CD4-positive, CD25-positive, alpha-beta regulatory T cell (primary cell): Measurements from ENCODE around the gene DEDD2. TPM values are rescaled to one million over a fixed set of nuclear protein-coding genes. Genes with fewer than 3 reads are reported as not detected.
"Not testable (repeated sequence)": the region's sequence is repeated elsewhere in the genome, so short reads cannot be mapped to it uniquely, and the experiment has no call there.

ENCODE experiments used
- ATAC-seq, 2 donors: fragments of 150-1000 bp; cut with Tn5 transposase; one replicate each; pipeline ENCODE4 v1.10.0; 2021; ENCODE audit warnings: low read depth in 2 of 2, moderate number of reproducible peaks in 2 of 2, moderate library complexity in 1 of 2
- DNase-seq, 3 donors: peaks; one replicate each; pipeline versions ENCODE4 v3.0.0 to v3.0.0-alpha.2; 2012 to 2022; ENCODE audit warnings: mixed read lengths in 1 of 3
- H3K27ac ChIP-seq: one replicate; pipeline ENCODE4 v1.7.0; 2013; ENCODE audit warnings: mild to moderate bottlenecking, low read length; ENCODE audit not compliant: insufficient read depth, poor library complexity, severe bottlenecking
- H3K27me3 ChIP-seq: one replicate; pipeline ENCODE4 v1.7.0; 2013; ENCODE audit warnings: low read length; ENCODE audit not compliant: control insufficient read depth, insufficient read depth
- H3K36me3 ChIP-seq: one replicate; pipeline ENCODE4 v1.7.0; 2013; ENCODE audit warnings: mild to moderate bottlenecking, low read length, moderate library complexity; ENCODE audit not compliant: control insufficient read depth, insufficient read depth
- H3K4me1 ChIP-seq: 2 replicates; pipeline ENCODE4 v1.7.0; 2013; ENCODE audit warnings: mild to moderate bottlenecking, low read length; ENCODE audit not compliant: insufficient read depth, control insufficient read depth, poor library complexity, severe bottlenecking
- H3K4me3 ChIP-seq: one replicate; pipeline ENCODE4 v1.7.0; 2013; ENCODE audit warnings: low read depth, mild to moderate bottlenecking, low read length, moderate library complexity
- H3K9me3 ChIP-seq, 2 experiments: 1 replicate in 1 of 2; 2 replicates in 1 of 2; pipeline ENCODE4 v1.7.0; 2013; ENCODE audit warnings: low read length in 2 of 2, mild to moderate bottlenecking in 1 of 2, moderate library complexity in 1 of 2; ENCODE audit not compliant: control insufficient read depth in 2 of 2
- H3K27ac Mint-ChIP-seq, 3 donors: one replicate each; pipeline ENCODE4 v1.8.0; 2020 to 2022; ENCODE audit warnings: mild to moderate bottlenecking in 3 of 3, mixed read lengths in 3 of 3, moderate library complexity in 2 of 3
- H3K27me3 Mint-ChIP-seq: one replicate; pipeline ENCODE4 v1.8.0; 2022; ENCODE audit warnings: mild to moderate bottlenecking, mixed read lengths
- H3K36me3 Mint-ChIP-seq: one replicate; pipeline ENCODE4 v1.8.0; 2020; ENCODE audit warnings: mixed read lengths
- H3K4me1 Mint-ChIP-seq, 4 donors: one replicate each; pipeline ENCODE4 v1.8.0; 2020 to 2022; ENCODE audit warnings: mixed read lengths in 4 of 4, mild to moderate bottlenecking in 1 of 4
- H3K4me3 Mint-ChIP-seq, 4 donors: one replicate each; pipeline ENCODE4 v1.8.0; 2020 to 2022; ENCODE audit warnings: mild to moderate bottlenecking in 4 of 4, mixed read lengths in 4 of 4, moderate library complexity in 3 of 4
- H3K9me3 Mint-ChIP-seq, 7 donors: one replicate each; pipeline ENCODE4 v1.8.0; 2020 to 2022; ENCODE audit warnings: mixed read lengths in 7 of 7, mild to moderate bottlenecking in 3 of 7, moderate library complexity in 2 of 7
- polyA plus RNA-seq, 4 donors: library from polyadenylated mRNA; unstranded; fragments of 300-500 nt; fragmentation: Illumina TruSeq; gene quantifications; one replicate each; pipeline ENCODE4 v1.2.3, GENCODE V29; 2021
- total RNA-seq: library from RNA; stranded (reverse); gene quantifications from one replicate; pipeline ENCODE4 v1.2.3, GENCODE V29; 2022

Gene DEDD2
- total RNA-seq: 99.8 TPM
- polyA plus RNA-seq: 100 to 1,000 TPM; 155 to 179 (median 161) TPM

- H3K4me3 Mint-ChIP-seq: peak within 1 kb of the TSS; percentile 91 to 98 (median 96)
- peaks cover 20 to 81% (median 64%) of the 10 kb centered on the region in 4 donors for H3K4me1 Mint-ChIP-seq
- peaks cover 34% of the 10 kb centered on the region for H3K36me3 Mint-ChIP-seq
- H3K27ac Mint-ChIP-seq: peak within 1 kb of the TSS; percentile 96 to 100 (median 97)
- DNase-seq (peak; percentile 99 to 100 (median 100)), ATAC-seq (peak; percentile 79 to 82)
- peaks cover 80% of the 10 kb centered on the region for H3K4me1 ChIP-seq
- H3K27me3 Mint-ChIP-seq: peaks cover 7% of the 10 kb centered on the region
- no peaks in the 10 kb centered on the region for H3K27me3 ChIP-seq
- peak within 1 kb of the TSS; percentile 97 for H3K27ac ChIP-seq
- H3K9me3 Mint-ChIP-seq: peaks cover 0 to 2% (median 0%) of the 10 kb centered on the region in 7 donors
- peak within 1 kb of the TSS; percentile 96 for H3K4me3 ChIP-seq
- no peaks in the 10 kb centered on the region for H3K9me3 ChIP-seq
- peaks cover 33% of the 10 kb centered on the region for H3K36me3 ChIP-seq
Measured at GRCh38 chr19:42217520-42218437, at the start of gene DEDD2. Gene DEDD2, minus strand, starts transcription at chr19:42217677. Its CDS starts 670 bp downstream, at chr19:42217007.

GRCh38 chr19:42266928-42267603 is 49.6 kb upstream of the DEDD2 start:
- ATAC-seq, H3K27me3 ChIP-seq, DNase-seq, H3K36me3 Mint-ChIP-seq, H3K9me3 ChIP-seq, H3K9me3 Mint-ChIP-seq, H3K27me3 Mint-ChIP-seq, H3K36me3 ChIP-seq: not testable (repeated sequence)
- Mint-ChIP-seq H3K4me3 (peak overlapping the region in 1 of 4 donors; percentile 21), H3K4me1 (peaks cover 0 to 22% (median 16%) of the 10 kb centered on the region in 4 donors), H3K27ac (peak overlapping the region in 1 of 3 donors; percentile 52)
- Histone ChIP-seq H3K4me1 (peaks cover 30% of the 10 kb centered on the region), H3K27ac (peak overlapping the region; percentile 99), H3K4me3 (peak overlapping the region; percentile 75)

- H3K4me3 Mint-ChIP-seq: peak overlapping the region in 1 of 4 donors; percentile 2
- not testable (repeated sequence) for H3K9me3 ChIP-seq, H3K36me3 Mint-ChIP-seq, ATAC-seq, H3K27me3 Mint-ChIP-seq, H3K27me3 ChIP-seq, H3K27ac ChIP-seq, H3K4me3 ChIP-seq, H3K9me3 Mint-ChIP-seq, DNase-seq, H3K36me3 ChIP-seq
- H3K27ac Mint-ChIP-seq: peak overlapping the region in 1 of 3 donors; percentile 1
- peaks cover 0 to 16% (median 13%) of the 10 kb centered on the region in 4 donors for H3K4me1 Mint-ChIP-seq
- H3K4me1 ChIP-seq: peaks cover 25% of the 10 kb centered on the region
Measured at GRCh38 chr19:42266105-42266504, 48.6 kb upstream of the DEDD2 start.

GRCh38 chr19:42261763-42262162 is 44.3 kb upstream of the DEDD2 start:
- Mint-ChIP-seq H3K27me3 (peaks cover under 1% of the 10 kb centered on the region), H3K27ac (no peak overlapping the region), H3K4me1 (peaks cover 0 to under 1% (median 0%) of the 10 kb centered on the region in 4 donors), H3K4me3 (peak overlapping the region in 1 of 4 donors; percentile 75), H3K36me3 (no peaks in the 10 kb centered on the region), H3K9me3 (peaks cover 0 to 2% (median 0%) of the 10 kb centered on the region in 7 donors)
- Histone ChIP-seq H3K4me3 (no peak overlapping the region), H3K27ac (no peak overlapping the region), H3K4me1 (no peaks in the 10 kb centered on the region), H3K9me3 (no peaks in the 10 kb centered on the region), H3K36me3 (no peaks in the 10 kb centered on the region), H3K27me3 (no peaks in the 10 kb centered on the region)
- DNase-seq: no peak
- no peak for ATAC-seq

GRCh38 chr19:42257842-42258241 is 40.4 kb upstream of the DEDD2 start:
- not testable (repeated sequence) for H3K4me3 ChIP-seq, DNase-seq, H3K27ac Mint-ChIP-seq, ATAC-seq, H3K27ac ChIP-seq, H3K36me3 ChIP-seq, H3K27me3 Mint-ChIP-seq, H3K9me3 Mint-ChIP-seq, H3K9me3 ChIP-seq, H3K36me3 Mint-ChIP-seq, H3K27me3 ChIP-seq
- peaks cover 0 to 14% (median 3%) of the 10 kb centered on the region in 4 donors for H3K4me1 Mint-ChIP-seq
- H3K4me1 ChIP-seq: peaks cover 15% of the 10 kb centered on the region
- peak overlapping the region in 1 of 4 donors; percentile 49 for H3K4me3 Mint-ChIP-seq

- peak overlapping the region; percentile 96 for H3K27ac ChIP-seq
- H3K27me3 Mint-ChIP-seq: peaks cover 12% of the 10 kb centered on the region
Measured at GRCh38 chr19:42255766-42256745, 38.6 kb upstream of the DEDD2 start.

More at GRCh38 chr19:42255766-42256745, 38.6 kb upstream of the DEDD2 start:
- Histone ChIP-seq H3K9me3 (no peaks in the 10 kb centered on the region), H3K36me3 (no peaks in the 10 kb centered on the region), H3K4me3 (peak overlapping the region; percentile 37), H3K4me1 (peaks cover 30% of the 10 kb centered on the region), H3K27me3 (no peaks in the 10 kb centered on the region)
- Mint-ChIP-seq H3K27ac (peak overlapping the region in 2 of 3 donors; percentile 75 to 90), H3K4me3 (peak overlapping the region; percentile 80 to 93 (median 88)), H3K4me1 (peaks cover 0 to 30% (median 14%) of the 10 kb centered on the region in 4 donors), H3K9me3 (peaks cover 0 to 2% (median 0%) of the 10 kb centered on the region in 7 donors), H3K36me3 (no peaks in the 10 kb centered on the region)
- ATAC-seq (no peak), DNase-seq (no peak)
